Stimulated activated CD8-positive, alpha-beta memory T cell treated with anti-CD3 and anti-CD28 coated beads, Interleukin-2, amount 100 ng/mL, for 1 hour (primary cell): ENCODE results near the gene ITGA6.
"Not testable (repeated sequence)": the region's sequence is repeated elsewhere in the genome, so short reads cannot be mapped to it uniquely, and the experiment has no call there.

ENCODE experiments used
- DNase-seq, 2 donors: peaks; one replicate each; pipeline ENCODE4 v3.0.0-alpha.2; 2020; ENCODE audit warnings: low read depth in 2 of 2

Gene ITGA6

DNA sequence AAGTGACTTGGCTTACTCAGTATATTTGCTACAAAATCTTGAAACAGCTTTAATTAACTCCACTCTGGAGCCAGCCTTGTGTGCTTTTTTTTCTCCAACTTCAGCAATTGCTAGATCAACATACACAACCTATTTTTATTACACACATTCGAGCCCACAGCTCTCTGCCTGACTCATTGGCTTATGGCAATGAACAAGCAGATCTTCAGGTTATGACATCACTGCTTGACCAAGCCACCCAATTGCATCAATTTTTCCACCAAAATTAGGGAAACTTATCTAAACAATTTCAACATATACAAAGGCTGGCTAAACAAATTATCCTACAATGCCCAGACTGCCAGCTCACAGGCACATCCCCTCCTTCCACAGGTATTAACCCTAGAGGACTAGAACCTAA is 88.9 kb downstream of the ITGA6 start:
- no peak for DNase-seq

GRCh38 chr2:172518995-172519394 is 91.6 kb downstream of the ITGA6 start:
- no peak for DNase-seq

DNA sequence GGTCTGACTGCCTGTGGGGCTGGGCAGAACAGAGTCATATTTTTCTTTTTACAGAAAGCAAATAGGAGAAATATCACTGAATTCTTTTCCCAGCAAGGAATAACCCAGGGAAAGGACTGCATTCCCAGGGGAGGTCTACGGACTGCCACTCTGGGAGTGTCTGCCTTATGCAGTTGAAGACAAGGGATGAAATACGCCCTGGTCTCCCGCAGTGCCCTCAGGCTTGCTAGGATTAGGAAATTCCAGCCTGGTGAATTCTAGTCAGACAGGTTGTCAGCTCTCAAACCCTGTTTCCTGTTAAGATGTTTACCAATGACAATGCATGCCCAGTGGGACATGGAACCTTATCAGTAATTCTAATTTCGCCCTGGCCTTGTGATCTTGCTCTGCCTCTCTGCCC is 98.2 kb downstream of the ITGA6 start:
- no peak for DNase-seq

GRCh38 chr2:172531309-172531708 is 103.9 kb downstream of the ITGA6 start:
- no peak for DNase-seq

- DNase-seq, result not testable (repeated sequence)
These were observed 105.1 kb downstream of the ITGA6 start for GRCh38 chr2:172532461-172532860.

DNA sequence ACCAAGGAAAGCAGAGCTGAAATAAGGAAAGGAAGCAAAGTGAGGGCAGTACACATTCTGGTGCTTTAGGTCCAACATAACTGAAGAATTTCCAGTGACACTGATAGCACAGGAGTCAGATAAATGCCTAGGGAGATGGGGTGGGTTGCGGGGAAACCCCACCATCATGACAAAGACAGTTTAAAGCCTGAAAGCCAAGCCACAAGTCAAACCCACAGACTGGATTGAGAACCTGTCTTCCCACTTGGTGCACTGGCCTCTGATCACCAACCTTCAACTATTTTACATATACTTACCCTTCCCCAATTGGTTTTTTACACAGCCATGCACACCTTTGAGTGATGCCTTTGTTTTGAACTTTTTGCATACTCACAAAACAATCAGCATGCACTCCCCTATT is 106.3 kb downstream of the ITGA6 start:
- no peak for DNase-seq

GRCh38 chr2:172535119-172535518 is 107.7 kb downstream of the ITGA6 start:
- no peak for DNase-seq

DNA sequence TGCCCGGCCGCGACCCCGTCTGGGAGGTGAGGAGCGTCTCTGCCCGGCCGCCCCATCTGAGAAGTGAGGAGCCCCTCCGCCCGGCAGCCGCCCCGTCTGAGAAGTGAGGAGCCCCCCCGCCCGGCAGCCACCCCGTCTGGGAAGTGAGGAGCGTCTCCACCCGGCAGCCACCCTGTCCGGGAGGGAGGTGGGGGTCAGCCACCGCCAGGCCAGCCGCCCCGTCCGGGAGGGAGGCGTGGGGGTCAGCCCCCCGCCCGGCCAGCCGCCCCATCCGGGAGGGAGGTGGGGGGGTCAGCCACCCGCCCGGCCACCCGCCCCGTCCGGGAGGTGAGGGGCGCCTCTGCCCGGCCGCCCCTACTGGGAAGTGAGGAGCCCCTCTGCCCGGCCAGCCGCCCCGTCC is 110.5 kb downstream of the ITGA6 start:
- not testable (repeated sequence) for DNase-seq

DNA sequence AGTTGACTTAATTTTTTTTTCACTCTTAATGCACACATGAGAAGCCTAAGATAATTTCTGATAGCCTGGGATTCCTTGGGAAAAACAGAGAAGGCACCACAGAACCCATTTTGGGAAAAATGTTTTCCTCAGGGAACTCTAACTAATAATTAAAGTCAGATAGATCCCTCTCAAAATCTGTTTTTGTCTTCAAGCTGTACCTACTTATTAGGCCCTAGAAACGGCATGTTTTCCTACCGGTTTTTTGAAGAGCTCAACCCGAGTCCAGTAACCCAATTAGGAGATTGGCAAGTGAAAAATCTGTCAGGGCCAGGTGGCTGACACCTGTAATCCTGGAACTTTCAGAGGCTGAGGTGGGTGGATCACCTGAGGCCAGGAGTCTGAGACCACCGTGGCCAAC is 112.4 kb downstream of the ITGA6 start:
- DNase-seq, result no peak

DNA sequence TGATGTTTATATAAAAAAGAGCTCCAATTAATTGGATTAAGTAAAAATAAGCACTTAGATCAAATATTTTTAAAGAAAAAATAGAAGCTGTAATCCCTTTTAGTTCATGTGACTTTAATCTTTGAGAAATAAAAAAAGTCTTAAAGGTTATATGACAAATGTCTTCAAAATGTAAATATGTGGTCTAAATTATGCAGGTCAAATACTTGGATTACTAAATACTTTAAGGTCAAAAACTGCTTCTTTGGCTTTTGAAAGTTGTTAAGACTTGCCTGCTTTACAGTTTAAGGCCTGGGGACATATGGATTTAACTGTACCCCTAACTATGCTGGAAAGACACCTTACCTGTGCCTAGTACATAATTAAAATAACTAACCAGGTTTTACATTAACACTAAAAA is 113.0 kb downstream of the ITGA6 start:
- DNase-seq, result no peak

DNA sequence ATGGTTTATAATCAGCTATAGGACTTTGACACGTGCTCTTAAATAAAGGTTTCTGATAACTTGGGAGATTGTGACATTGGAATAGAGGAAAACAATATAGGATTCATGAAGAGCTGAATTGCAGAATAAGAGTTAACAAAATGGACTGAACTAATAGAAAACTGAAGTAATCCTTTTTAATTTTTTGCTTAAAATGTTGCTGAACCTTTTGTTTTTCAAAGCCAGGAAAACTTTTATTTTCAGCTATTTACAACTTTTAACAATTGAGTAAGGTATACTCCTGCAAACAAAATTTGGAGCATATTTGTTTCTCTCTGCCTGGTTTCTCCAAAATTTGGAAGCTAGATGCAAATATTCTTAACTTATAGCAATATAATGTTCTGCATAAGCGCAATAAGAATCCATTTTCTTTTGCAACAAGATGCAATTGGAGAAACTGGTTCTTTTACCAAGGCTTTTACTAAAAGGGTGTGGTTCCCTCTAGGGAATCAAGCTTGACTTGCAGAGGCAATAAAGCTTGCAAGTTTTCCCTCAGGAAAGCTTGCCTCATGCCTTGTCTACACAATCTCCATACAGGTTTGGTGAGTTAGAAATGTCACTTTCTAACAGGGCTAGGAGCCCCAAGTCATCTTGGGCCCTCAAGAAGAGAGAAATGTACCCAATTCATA is 118.2 kb downstream of the ITGA6 start:
- no peak for DNase-seq

GRCh38 chr2:172549131-172549530 is 121.7 kb downstream of the ITGA6 start:
- no peak for DNase-seq

DNA sequence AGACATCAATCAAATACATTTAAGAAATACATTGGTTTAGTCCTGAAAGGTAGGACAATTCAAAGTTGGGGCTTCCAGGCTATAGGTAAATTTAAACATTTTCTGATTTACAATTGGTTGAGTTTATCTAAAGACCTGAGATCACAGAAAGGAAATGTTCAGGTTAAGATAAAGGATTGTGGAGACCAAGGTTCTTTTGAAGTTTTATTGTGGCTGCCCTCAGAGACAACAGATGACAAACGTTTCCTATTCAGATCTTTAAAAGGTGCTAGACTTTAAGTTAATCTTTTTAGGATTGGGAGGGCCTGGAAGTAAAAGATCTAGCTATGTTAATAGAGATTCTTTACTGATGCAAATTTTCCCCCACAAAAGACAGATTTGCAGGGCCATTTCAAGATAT is 122.4 kb downstream of the ITGA6 start:
- not testable (repeated sequence) for DNase-seq

DNA sequence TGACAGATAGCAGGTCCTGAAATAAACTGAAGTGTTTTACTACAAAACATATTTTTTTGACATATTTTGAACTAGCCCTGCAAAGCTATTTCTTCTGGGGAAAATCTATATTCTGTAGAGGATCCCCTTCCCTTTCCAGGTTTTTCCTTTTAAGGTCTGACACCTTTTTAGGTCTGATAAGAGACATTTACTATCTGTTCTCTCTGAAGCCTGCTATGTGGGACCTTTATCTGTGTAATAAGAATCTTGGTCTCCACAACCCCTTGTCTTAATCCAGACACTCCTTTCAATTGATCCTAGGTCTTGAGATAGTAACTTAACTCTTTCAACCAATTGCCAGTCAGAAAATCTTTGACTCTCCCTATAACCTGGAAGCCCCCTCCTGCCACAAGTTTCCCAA is 123.0 kb downstream of the ITGA6 start:
- no peak for DNase-seq

DNA sequence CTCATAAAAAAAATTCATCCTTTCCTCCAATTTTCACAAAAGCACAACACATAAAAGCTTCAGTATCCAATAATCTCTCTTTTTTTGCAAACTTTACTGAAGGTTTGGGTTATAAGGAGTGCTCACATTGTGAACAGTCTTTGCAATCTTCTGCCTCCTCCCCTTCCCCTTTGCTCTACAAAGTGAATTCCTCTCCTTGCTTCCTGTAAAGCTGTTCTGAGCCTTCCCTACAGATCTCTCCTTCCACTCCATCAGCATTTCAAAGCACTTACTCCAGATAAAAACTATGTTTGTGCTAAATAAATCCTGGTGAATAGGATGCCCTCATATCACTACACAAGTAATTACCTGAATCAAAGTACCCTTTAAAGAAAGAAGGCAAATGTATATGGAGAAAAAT is 123.9 kb downstream of the ITGA6 start:
- DNase-seq, result no peak

DNA sequence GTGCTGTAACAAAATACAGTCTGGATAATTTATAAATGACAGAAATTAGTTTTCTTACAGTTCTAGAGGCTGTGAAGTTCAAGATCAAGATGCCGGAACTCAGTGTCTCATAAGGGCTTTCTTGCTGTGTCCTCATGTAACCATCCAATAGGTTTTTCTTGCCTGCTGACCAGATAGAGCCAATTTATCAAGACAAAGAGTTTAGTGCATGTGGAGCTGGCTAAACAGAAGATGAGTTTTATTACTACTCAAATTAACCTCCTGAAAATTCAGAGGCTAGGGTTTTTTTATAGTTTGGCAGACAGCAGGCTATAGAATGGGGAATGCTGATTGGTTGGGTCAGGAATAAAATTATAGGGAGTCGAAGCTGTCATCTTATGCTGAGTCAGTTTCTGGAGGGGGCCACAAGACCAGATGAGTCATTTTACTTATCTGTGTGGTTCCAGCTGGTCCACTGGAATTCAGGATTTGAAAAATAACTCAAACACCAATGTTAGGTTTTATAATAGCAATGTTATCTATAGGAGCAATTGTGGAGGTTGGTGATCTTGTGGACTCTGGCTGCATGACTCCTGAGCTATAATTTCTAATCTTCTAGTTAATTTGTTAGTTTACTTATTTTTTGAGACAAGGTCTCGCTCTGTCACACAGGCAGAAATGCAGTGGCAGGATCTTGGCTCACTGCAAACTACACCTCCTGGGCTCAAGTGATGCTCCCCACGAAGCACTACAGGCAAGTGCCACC is 125.3 kb downstream of the ITGA6 start:
- DNase-seq, result no peak

DNA sequence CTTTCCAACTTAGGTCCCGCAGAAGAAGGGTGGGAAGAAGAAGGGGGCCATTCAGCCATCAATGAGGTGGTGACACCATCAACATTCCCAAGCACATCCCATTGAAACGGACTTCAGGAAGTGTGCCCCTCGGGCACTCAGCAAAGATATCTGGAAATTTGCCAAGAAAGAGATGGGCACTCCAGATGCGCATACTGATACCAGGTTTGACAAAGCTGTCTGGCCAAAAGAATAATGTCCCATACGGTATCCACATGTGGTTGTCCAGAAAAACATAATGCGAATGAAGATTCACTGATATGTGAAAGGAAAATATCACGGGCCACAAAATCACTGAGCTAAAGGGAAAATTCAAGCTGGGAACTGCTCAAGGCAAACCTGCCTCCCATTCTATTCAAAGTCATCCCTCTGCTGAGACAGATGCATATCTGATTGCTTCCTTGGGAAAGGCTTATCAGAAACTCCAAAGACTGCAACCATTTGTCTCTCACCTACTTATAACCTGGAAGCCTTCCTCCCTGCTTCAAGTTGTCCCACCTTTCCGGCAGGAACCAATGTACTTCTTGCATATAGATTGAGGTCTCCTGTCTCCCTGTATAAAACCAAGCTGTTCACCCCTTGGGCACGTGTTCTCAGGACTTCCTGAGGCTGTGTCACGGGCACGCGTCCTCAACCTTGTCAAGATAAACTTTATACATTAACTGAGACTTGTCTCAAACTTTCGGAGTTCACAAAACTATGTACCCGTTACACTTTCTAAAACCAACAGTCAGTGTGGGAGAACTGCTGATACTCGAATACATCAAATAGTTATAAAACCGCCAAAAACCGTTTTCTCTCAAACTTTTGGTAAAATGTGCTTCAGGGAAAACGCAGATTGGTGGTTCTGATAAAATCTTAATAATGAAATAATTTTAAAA is 127.2 kb downstream of the ITGA6 start:
- DNase-seq, result no peak

DNA sequence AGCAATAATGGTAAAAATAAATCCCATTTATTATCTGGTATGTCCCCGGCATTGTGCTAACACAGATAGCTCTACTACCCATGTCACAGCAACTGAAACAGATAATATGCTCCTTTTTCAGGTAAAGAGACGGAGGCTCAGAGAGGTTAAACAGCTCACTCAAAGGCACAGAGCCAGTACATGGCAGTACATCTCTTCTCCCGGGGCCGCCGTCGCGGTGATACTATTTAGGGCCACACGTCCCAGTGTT is 127.8 kb downstream of the ITGA6 start:
- no peak for DNase-seq
